Brain microvascular endothelial cell (primary cell): ENCODE data around the gene FARP1.
A peak's percentile ranks its signal among the peaks of the same experiment; 100 is the strongest.

ENCODE experiments used
- DNase-seq: peaks from one replicate; pipeline ENCODE4 v3.0.0-alpha.2; 2020
- H3K27ac ChIP-seq: fragments of 250-450 bp; sonication (Bioruptor Pico); 2 replicates; pipeline ENCODE4 v1.5.1; 2020; ENCODE audit warnings: mild to moderate bottlenecking, moderate library complexity
- H3K27me3 ChIP-seq: fragments of 250-450 bp; sonication (Bioruptor Pico); replicated peaks from 2 replicates; pipeline ENCODE4 v1.5.1; 2020; ENCODE audit warnings: mild to moderate bottlenecking
- H3K36me3 ChIP-seq: fragments of 250-450 bp; sonication (Bioruptor Pico); replicated peaks from 2 replicates; pipeline ENCODE4 v1.5.1; 2020; ENCODE audit warnings: mild to moderate bottlenecking
- H3K4me3 ChIP-seq: 2 replicates; pipeline ENCODE4 v1.5.1; 2011; ENCODE audit warnings: low read depth, mild to moderate bottlenecking, control low read depth, low read length, moderate library complexity
- CTCF ChIP-seq: IDR thresholded peaks from 2 replicates; pipeline ENCODE4 v1.5.1; 2011; ENCODE audit warnings: low read depth, mild to moderate bottlenecking, moderate library complexity, low read length, control low read depth, inconsistent platforms; ENCODE audit errors: missing control alignments
- in situ Hi-C: cut with HindIII; loops from 2 replicates; pipeline ENCODE4 v1.10.0; 2017; ENCODE audit warnings: low sequenced_read_pairs, low pct_ligation_motif_present

Gene FARP1

GRCh38 chr13:98390086-98390715 is 247.3 kb downstream of the FARP1 start:
- Histone ChIP-seq H3K27me3 (no peaks in the 10 kb centered on the region), H3K4me3 (no peak overlapping the region), H3K27ac (no peak overlapping the region), H3K36me3 (peaks cover 33% of the 10 kb centered on the region)
- in situ Hi-C loops: no loop called here
- no peak for DNase-seq
- no peak for TF ChIP-seq CTCF

GRCh38 chr13:98393873-98394272 is 251.0 kb downstream of the FARP1 start:
- Histone ChIP-seq H3K36me3 (peaks cover 25% of the 10 kb centered on the region), H3K27ac (no peak overlapping the region), H3K27me3 (no peaks in the 10 kb centered on the region), H3K4me3 (no peak overlapping the region)
- TF ChIP-seq CTCF: no peak
- in situ Hi-C loops: no loop called here
- DNase-seq: no peak

GRCh38 chr13:98394820-98395510 is 252.1 kb downstream of the FARP1 start:
- no peak for TF ChIP-seq CTCF
- in situ Hi-C loops: no loop called here

GRCh38 chr13:98396071-98396710 is 253.3 kb downstream of the FARP1 start:
- no peak for TF ChIP-seq CTCF
- Histone ChIP-seq H3K4me3 (no peak overlapping the region), H3K27ac (no peak overlapping the region), H3K27me3 (no peaks in the 10 kb centered on the region), H3K36me3 (peaks cover 12% of the 10 kb centered on the region)
- DNase-seq: no peak
- in situ Hi-C loops: no loop called here

More at GRCh38 chr13:98394820-98395510, 252.1 kb downstream of the FARP1 start:
- Histone ChIP-seq H3K36me3 (peaks cover 21% of the 10 kb centered on the region), H3K4me3 (no peak overlapping the region), H3K27me3 (no peaks in the 10 kb centered on the region), H3K27ac (no peak overlapping the region)
- no peak for DNase-seq

- H3K36me3 ChIP-seq: peaks cover 12% of the 10 kb centered on the region
- H3K4me3 ChIP-seq: no peak overlapping the region
- in situ Hi-C loops: no loop called here
- H3K27me3 ChIP-seq: no peaks in the 10 kb centered on the region
- peak; percentile 50 for TF ChIP-seq CTCF
- DNase-seq: peak; percentile 18
- no peak overlapping the region for H3K27ac ChIP-seq
These were observed 254.3 kb downstream of the FARP1 start for GRCh38 chr13:98397221-98397620.
